Hepatocyte (in vitro differentiated cells): ENCODE data around the gene ZGPAT. TPM values are rescaled to one million over a fixed set of nuclear protein-coding genes. Genes with fewer than 3 reads are reported as not detected.
A peak's percentile ranks its signal among the peaks of the same experiment; 100 is the strongest.

ENCODE experiments used
- DNase-seq: peaks from one replicate; pipeline ENCODE4 v3.0.0-alpha.2; 2016; ENCODE audit warnings: low spot score
- H2AFZ ChIP-seq: fragments of 200-600 bp; sonication (generic); 2 replicates; pipeline ENCODE4 v1.6.0; 2016; ENCODE audit warnings: antibody characterized with exemption, mild to moderate bottlenecking
- H3K27ac ChIP-seq: fragments of 200-600 bp; sonication (generic); 2 replicates; pipeline ENCODE4 v1.5.1; 2016; ENCODE audit warnings: mild to moderate bottlenecking
- H3K27me3 ChIP-seq: fragments of 200-600 bp; sonication (generic); 2 replicates; pipeline ENCODE4 v1.6.1; 2016
- H3K36me3 ChIP-seq: fragments of 200-600 bp; sonication (generic); replicated peaks from 2 replicates; pipeline ENCODE4 v1.5.1; 2016; ENCODE audit warnings: low read depth; ENCODE audit not compliant: insufficient read depth
- H3K4me1 ChIP-seq: fragments of 200-600 bp; sonication (generic); 2 replicates; pipeline ENCODE4 v1.5.1; 2016; ENCODE audit warnings: mild to moderate bottlenecking, moderate library complexity; ENCODE audit not compliant: insufficient read depth
- H3K4me2 ChIP-seq: fragments of 200-600 bp; sonication (generic); 2 replicates; pipeline ENCODE4 v1.6.0; 2016
- H3K4me3 ChIP-seq: fragments of 200-600 bp; sonication (generic); 2 replicates; pipeline ENCODE4 v1.5.1; 2016; ENCODE audit warnings: mild to moderate bottlenecking
- H3K79me2 ChIP-seq: fragments of 200-600 bp; sonication (generic); 2 replicates; pipeline ENCODE4 v1.6.0; 2017; ENCODE audit warnings: mild to moderate bottlenecking
- H3K9me2 ChIP-seq: fragments of 200-600 bp; sonication (generic); replicated peaks from 2 replicates; pipeline ENCODE4 v1.6.0; 2017; ENCODE audit warnings: mild to moderate bottlenecking; ENCODE audit not compliant: insufficient read depth
- H3K9me3 ChIP-seq: fragments of 200-600 bp; sonication (generic); 2 replicates; pipeline ENCODE4 v1.5.1; 2016; ENCODE audit warnings: low read depth, mild to moderate bottlenecking
- H4K20me1 ChIP-seq: fragments of 200-600 bp; sonication (generic); 2 replicates; pipeline ENCODE4 v1.6.0; 2016; ENCODE audit warnings: mild to moderate bottlenecking; ENCODE audit not compliant: insufficient read depth, poor library complexity, severe bottlenecking
- CTCF ChIP-seq: fragments of 200-600 bp; sonication (generic); IDR thresholded peaks from 2 replicates; pipeline ENCODE4 v1.5.1; 2016; ENCODE audit warnings: antibody characterized with exemption, mild to moderate bottlenecking; ENCODE audit not compliant: poor library complexity
- EZH2 ChIP-seq: fragments of 200-600 bp; sonication (generic); IDR thresholded peaks from 2 replicates; pipeline ENCODE4 v1.6.1; 2016; ENCODE audit warnings: antibody characterized with exemption, mild to moderate bottlenecking, borderline replicate concordance
- EZH2phosphoT487 ChIP-seq: fragments of 200-600 bp; sonication (generic); IDR thresholded peaks from one replicate; pipeline ENCODE4 v1.6.1; 2018; ENCODE audit warnings: antibody characterized with exemption, mild to moderate bottlenecking, low read depth, moderate library complexity; ENCODE audit not compliant: unreplicated experiment, severe bottlenecking
- WGBS: methylation state at CpG from one replicate; pipeline ENCODE4 v1.1.6; 2016; ENCODE audit warnings: low lambda C conversion rate; ENCODE audit errors: missing lambda C conversion rate; 5-methylcytosine and 5-hydroxymethylcytosine counted together
- polyA plus RNA-seq: library from polyadenylated mRNA; unstranded; fragments of >200 nt; fragmentation: Nextera tagmentation; extraction: Ambion mirVana; gene quantifications from 2 replicates; pipeline ENCODE4 v1.2.1, GENCODE V29; 2016
- total RNA-seq: library from RNA; depleted of rRNA; stranded (reverse); fragments of >200 nt; gene quantifications from 2 replicates; pipeline ENCODE4 v1.2.3, GENCODE V29; 2014

The ZGPAT gene
- total and polyA plus RNA-seq, 2 experiments from 2014 or later = 18.6 to 41.7 TPM

GRCh38 chr20:63735859-63736718 lies 28.2 kb downstream of the ZGPAT start, which contains the start of gene LIME1:
Gene LIME1, plus strand, starts transcription at chr20:63736664. Its CDS starts 886 bp downstream, at chr20:63737550.
- WGBS = 92% methylated on average over 31 of the region's 31 CpGs
- Histone ChIP-seq H3K27ac (no peak within 1 kb of the TSS), H3K9me2 (no peaks in the 10 kb centered on the region), H3K79me2 (no peaks in the 10 kb centered on the region), H3K36me3 (no peaks in the 10 kb centered on the region), H3K4me1 (peaks cover 22% of the 10 kb centered on the region), H3K9me3 (no peaks in the 10 kb centered on the region), H3K4me2 (peak within 1 kb of the TSS; percentile 99), H3K27me3 (no peaks in the 10 kb centered on the region), H4K20me1 (no peaks in the 10 kb centered on the region), H2AFZ (no peak within 1 kb of the TSS), H3K4me3 (no peak within 1 kb of the TSS)
- TF ChIP-seq CTCF = no peak
- no peak for TF ChIP-seq EZH2phosphoT487
- no peak for TF ChIP-seq EZH2
- DNase-seq = peak; percentile 14

GRCh38 chr20:63736893-63737694 lies 29.3 kb downstream of the ZGPAT start:
- no peak overlapping the region for H3K4me3 ChIP-seq
- no peaks in the 10 kb centered on the region for H3K9me2 ChIP-seq
- no peaks in the 10 kb centered on the region for H3K9me3 ChIP-seq
- 52% methylated on average over 29 of the region's 30 CpGs for WGBS
- H2AFZ ChIP-seq = no peak overlapping the region
- peaks cover 31% of the 10 kb centered on the region for H3K4me1 ChIP-seq
- TF ChIP-seq CTCF (no peak), EZH2 (no peak), EZH2phosphoT487 (no peak)
- peaks cover 6% of the 10 kb centered on the region for H3K79me2 ChIP-seq
- DNase-seq = peak; percentile 37
- H4K20me1 ChIP-seq = no peaks in the 10 kb centered on the region
- H3K27me3 ChIP-seq = no peaks in the 10 kb centered on the region
- H3K36me3 ChIP-seq = no peaks in the 10 kb centered on the region
- no peak overlapping the region for H3K27ac ChIP-seq
- H3K4me2 ChIP-seq = peak overlapping the region; percentile 99

DNA sequence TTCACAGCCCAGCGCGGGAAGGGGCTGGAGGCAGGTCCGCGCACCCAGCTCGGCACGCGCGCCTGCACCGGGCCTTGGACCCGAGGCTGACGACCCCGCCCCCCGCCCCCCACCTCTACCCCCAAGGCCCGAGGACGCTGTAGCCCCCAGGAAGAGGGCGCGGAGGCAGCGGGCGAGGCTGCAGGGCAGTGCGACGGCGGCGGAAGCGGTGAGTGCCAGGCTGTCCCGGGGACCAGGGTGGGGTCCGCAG lies 29.8 kb downstream of the ZGPAT start:
- Histone ChIP-seq H3K4me1 (peaks cover 31% of the 10 kb centered on the region), H3K27me3 (no peaks in the 10 kb centered on the region), H3K36me3 (no peaks in the 10 kb centered on the region), H3K4me2 (peak overlapping the region; percentile 99), H3K27ac (no peak overlapping the region), H3K9me2 (no peaks in the 10 kb centered on the region), H3K9me3 (no peaks in the 10 kb centered on the region), H3K79me2 (peaks cover 6% of the 10 kb centered on the region), H3K4me3 (no peak overlapping the region), H2AFZ (no peak overlapping the region), H4K20me1 (no peaks in the 10 kb centered on the region)
- no peak for DNase-seq
- WGBS = 14% methylated on average over 6 of the region's 26 CpGs
- no peak for TF ChIP-seq CTCF
- no peak for TF ChIP-seq EZH2phosphoT487
- no peak for TF ChIP-seq EZH2
